K562 (cell line): ENCODE results near the gene ITPRIPL1. TPM values are rescaled to one million over a fixed set of nuclear protein-coding genes. Genes with fewer than 3 reads are reported as not detected.

ENCODE experiments used
- ATAC-seq: fragments of 200-7000 bp; cut with Tn5 transposase; 3 replicates; pipeline ENCODE4 v1.9.1; 2020; ENCODE audit warnings: moderate library complexity
- BruUV-seq: library from RNA; stranded (reverse); fragments of 400-500 nt; replicated peaks from 2 replicates; lab custom pipeline; 2021; lab: Mats Ljungman, UMichigan
- CTCF ChIA-PET: fragments of 300-600 bp; formaldehyde crosslinking; extraction: SDS; loops from one replicate; lab custom pipeline; 2021; ENCODE audit warnings: low intra/inter-chr PET ratio; lab: Yijun Ruan, JAX
- POLR2A ChIA-PET: fragments of 300-600, 350-650 bp; sonication (Branson Sonifier 250); formaldehyde crosslinking; extraction: SDS; loops from one replicate; lab custom pipeline; 2021; ENCODE audit warnings: antibody characterized with exemption, inconsistent platforms; lab: Yijun Ruan, JAX
- DNase-seq, 4 experiments: peaks; one replicate each; pipeline versions ENCODE4 v3.0.0 to v3.0.0-alpha.2; 2011 to 2018; ENCODE audit warnings: low spot score in 3 of 4, mixed read lengths in 3 of 4; ENCODE audit errors: extremely low read depth in 1 of 4
- FAIRE-seq: peaks from 2 replicates; lab custom pipeline; 2011; peaks lifted over from hg19 to GRCh38; lab: Jason Lieb, UNC
- H2AFZ ChIP-seq: 2 replicates; pipeline ENCODE4 v1.6.0; 2011; ENCODE audit warnings: low read depth, low read length, control low read depth, inconsistent platforms
- H3K27ac ChIP-seq: fragments of 200-600 bp; 3 replicates; pipeline ENCODE4 v1.8.0; 2011; ENCODE audit warnings: low read depth, mild to moderate bottlenecking, control low read depth, inconsistent platforms, low read length, moderate library complexity, mixed read lengths; ENCODE audit errors: extremely low read depth
- H3K27me3 ChIP-seq, 2 experiments: fragments of 300-600 bp in 1 of 2; 2 replicates in 1 of 2; 3 replicates in 1 of 2; pipeline versions ENCODE4 v1.6.0 to v1.8.0; 2011; ENCODE audit warnings: inconsistent platforms in 2 of 2, low read length in 2 of 2, mild to moderate bottlenecking in 1 of 2, mixed read lengths in 1 of 2, moderate library complexity in 1 of 2; ENCODE audit not compliant: control insufficient read depth in 2 of 2, insufficient read depth in 2 of 2
- H3K36me3 ChIP-seq: fragments of 300-600 bp; 3 replicates; pipeline ENCODE4 v1.8.0; 2011; ENCODE audit warnings: mild to moderate bottlenecking, low read length, inconsistent platforms; ENCODE audit not compliant: control insufficient read depth, insufficient read depth
- H3K4me1 ChIP-seq, 2 experiments: fragments of 200-600 bp in 1 of 2; replicated peaks in 1 of 2; 2 replicates in 1 of 2; 3 replicates in 1 of 2; pipeline versions ENCODE4 v1.5.1 to v1.8.0; 2011; ENCODE audit warnings: inconsistent platforms in 2 of 2, low read length in 2 of 2, mild to moderate bottlenecking in 1 of 2, mixed read lengths in 1 of 2, moderate library complexity in 1 of 2; ENCODE audit not compliant: control insufficient read depth in 2 of 2, insufficient read depth in 2 of 2
- H3K4me2 ChIP-seq: 2 replicates; pipeline ENCODE4 v1.6.1; 2011; ENCODE audit warnings: low read length, control low read depth, inconsistent platforms, mixed read lengths; ENCODE audit not compliant: insufficient read depth
- H3K4me3 ChIP-seq: fragments of 200-600 bp; sonication (generic), shearing (Covaris generic); 2 replicates; pipeline ENCODE4 v1.5.1; 2016; ENCODE audit warnings: control low read depth, inconsistent platforms
- H3K79me2 ChIP-seq: fragments of 200-600 bp; 3 replicates; pipeline ENCODE4 v1.8.0; 2011; ENCODE audit warnings: low read length, inconsistent platforms; ENCODE audit not compliant: control insufficient read depth, insufficient read depth
- H3K9ac ChIP-seq, 2 experiments: 2 replicates each; pipeline versions ENCODE4 v1.6.0 to v1.6.1; 2011; ENCODE audit warnings: low read depth in 2 of 2, low read length in 2 of 2, control low read depth in 1 of 2, inconsistent platforms in 1 of 2, mild to moderate bottlenecking in 1 of 2, mixed read lengths in 1 of 2; ENCODE audit not compliant: insufficient read depth in 1 of 2
- H3K9me1 ChIP-seq: one replicate; pipeline ENCODE4 v1.6.0; 2011; ENCODE audit warnings: inconsistent platforms, mild to moderate bottlenecking, low read length, moderate library complexity; ENCODE audit not compliant: control insufficient read depth, insufficient read depth
- H3K9me3 ChIP-seq: replicated peaks from 2 replicates; pipeline ENCODE4 v1.5.1; 2011; ENCODE audit warnings: low read depth, low read length, inconsistent platforms; ENCODE audit not compliant: control insufficient read depth, insufficient read depth
- H4K20me1 ChIP-seq: replicated peaks from 2 replicates; pipeline ENCODE4 v1.6.1; 2011; ENCODE audit warnings: low read length, inconsistent platforms, mixed read lengths; ENCODE audit not compliant: control insufficient read depth, insufficient read depth
- BRF1 ChIP-seq: IDR thresholded peaks from 3 replicates; pipeline ENCODE4 v1.6.1; 2011; ENCODE audit warnings: borderline replicate concordance, mild to moderate bottlenecking; ENCODE audit not compliant: insufficient read length; ENCODE audit errors: extremely low read depth
- C11orf30 ChIP-seq: fragments of 450-650 bp; IDR thresholded peaks from 2 replicates; pipeline ENCODE4 v1.6.1; 2016; ENCODE audit warnings: low read depth, mild to moderate bottlenecking
- CC2D1A ChIP-seq: fragments of 450-650 bp; IDR thresholded peaks from 2 replicates; pipeline ENCODE4 v1.6.1; 2017; ENCODE audit warnings: mild to moderate bottlenecking
- CREB1 ChIP-seq, 2 experiments: sonication (generic) in 1 of 2; formaldehyde crosslinking in 1 of 2; IDR thresholded peaks; 2 replicates each; pipeline versions ENCODE4 v1.6.1 to v1.8.0; 2012 to 2022; ENCODE audit warnings: inconsistent platforms in 1 of 2, mild to moderate bottlenecking in 1 of 2, missing genetic modification reagents in 1 of 2, moderate library complexity in 1 of 2
- ETS2 ChIP-seq: IDR thresholded peaks from 2 replicates; pipeline ENCODE4 v1.6.1; 2016; ENCODE audit warnings: borderline replicate concordance, missing genetic modification characterization, mild to moderate bottlenecking, moderate library complexity, missing compliant biosample characterization; ENCODE audit not compliant: poor library complexity, severe bottlenecking
- GABPB1 ChIP-seq: sonication (generic); formaldehyde crosslinking; IDR thresholded peaks from 2 replicates; pipeline ENCODE4 v1.8.0; 2022; ENCODE audit warnings: mild to moderate bottlenecking, missing genetic modification reagents
- ILF3 ChIP-seq: fragments of 450-650 bp; IDR thresholded peaks from 2 replicates; pipeline ENCODE4 v1.6.1; 2018; ENCODE audit warnings: antibody characterized with exemption, mild to moderate bottlenecking, moderate library complexity, borderline replicate concordance
- PML ChIP-seq: IDR thresholded peaks from 2 replicates; pipeline ENCODE4 v1.6.1; 2012; ENCODE audit warnings: low read length, inconsistent platforms
- POLR2G ChIP-seq: fragments of 200-400 bp; formaldehyde crosslinking; IDR thresholded peaks from 2 replicates; pipeline ENCODE4 v1.6.1; 2017; ENCODE audit warnings: low read depth, mild to moderate bottlenecking, antibody characterized with exemption, low read length, moderate library complexity
- RB1 ChIP-seq: fragments of 450-650 bp; IDR thresholded peaks from 2 replicates; pipeline ENCODE4 v1.6.1; 2017; ENCODE audit warnings: low read depth, mild to moderate bottlenecking
- SMAD3 ChIP-seq: fragments of 450-650 bp; formaldehyde crosslinking; conservative IDR thresholded peaks from 2 replicates; pipeline ENCODE4 v1.4.0; 2020; ENCODE audit warnings: mild to moderate bottlenecking
- SMARCC2 ChIP-seq: fragments of 450-650 bp; IDR thresholded peaks from 2 replicates; pipeline ENCODE4 v1.6.1; 2017; ENCODE audit warnings: antibody characterized with exemption, moderate library complexity, mild to moderate bottlenecking, low read depth
- SREBF2 ChIP-seq: sonication (generic); formaldehyde crosslinking; IDR thresholded peaks from 2 replicates; pipeline ENCODE4 v1.4.0; 2020; ENCODE audit warnings: mild to moderate bottlenecking, missing genetic modification reagents
- TAF1 ChIP-seq: IDR thresholded peaks from 2 replicates; pipeline ENCODE4 v1.6.1; 2011; ENCODE audit warnings: mild to moderate bottlenecking, low read length, moderate library complexity; ENCODE audit not compliant: insufficient read depth, control insufficient read depth, severe bottlenecking; ENCODE audit errors: extremely low read depth
- TCF3 ChIP-seq: sonication (generic); formaldehyde crosslinking; IDR thresholded peaks from 2 replicates; pipeline ENCODE4 v1.4.0; 2020; ENCODE audit warnings: mild to moderate bottlenecking, missing genetic modification reagents
- ZNF518B ChIP-seq: fragments of 250-450 bp; sonication (Bioruptor Pico); IDR thresholded peaks from 2 replicates; pipeline ENCODE4 v1.5.0; 2021; ENCODE audit warnings: mild to moderate bottlenecking, moderate library complexity
- WGBS: fragments of 100-300 bp; shearing (Covaris generic); methylation state at CpG from one replicate; pipeline ENCODE4 v1.1.6; 2016; ENCODE audit warnings: low coverage, mixed read lengths; ENCODE audit not compliant: insufficient coverage; ENCODE audit errors: missing lambda C conversion rate; 5-methylcytosine and 5-hydroxymethylcytosine counted together
- in situ Hi-C: fragments of 300-500 bp; cut with MboI; formaldehyde crosslinking; loops from 4 replicates; pipeline ENCODE4 v1.15.0; 2018; ENCODE audit warnings: inconsistent platforms, mixed read lengths
- intact Hi-C: fragments of 100-400 bp; cut with micrococcal nuclease; formaldehyde crosslinking; loops from 2 replicates; pipeline ENCODE4 v1.14.2; 2022
- polyA plus RNA-seq, 8 experiments: library from polyadenylated mRNA; depleted of rRNA in 4 of 8; stranded (reverse) in 5 of 8; unstranded in 3 of 8; fragments of >200 nt; fragmentation: Nextera tagmentation in 2 of 8; fragmentation: Illumina TruSeq in 1 of 8; extraction: Ambion mirVana in 2 of 8; extraction: Trizol in 1 of 8; gene quantifications; 2 replicates each; pipeline versions ENCODE4 v1.2.1 to v1.2.3, GENCODE V29; 2011 to 2014; ENCODE audit warnings: inconsistent platforms in 1 of 8, missing spikeins in 1 of 8
- total RNA-seq, 7 experiments: library from RNA; depleted of rRNA in 6 of 7; stranded (reverse); fragments of >200 nt in 6 of 7; fragmentation: Illumina TruSeq in 2 of 7; extraction: Trizol in 2 of 7; gene quantifications; 2 replicates each; pipeline versions ENCODE4 v1.2.1 to v1.2.3, GENCODE V29; 2011 to 2021; ENCODE audit warnings: low replicate concordance in 1 of 7
- TF ChIP-seq, protein P1 (sequence below), 2 experiments: fragments of 450-650 bp in 1 of 2; sonication (generic) in 1 of 2; formaldehyde crosslinking; conservative IDR thresholded peaks; 2 replicates each; pipeline versions ENCODE4 v1.4.0 to v1.8.1; 2020 to 2022; ENCODE audit warnings: mild to moderate bottlenecking in 1 of 2, missing genetic modification reagents in 1 of 2
- TF ChIP-seq, protein P2 (sequence below): fragments of 450-650 bp; formaldehyde crosslinking; IDR thresholded peaks from 2 replicates; pipeline ENCODE4 v1.4.0; 2020; ENCODE audit warnings: mild to moderate bottlenecking, moderate library complexity

ITPRIPL1 gene
- total and polyA plus RNA-seq, 9 of the 15 experiments (the other 6 are each of a cell fraction or from before 2014, with no cell fraction given) = 0.99 to 9.0 (median 6.4) TPM

- no peaks in the 10 kb centered on the region for H3K36me3 ChIP-seq
- H3K27ac ChIP-seq = no peak overlapping the region
- peaks cover 6 to 16% of the 10 kb centered on the region in 2 experiments; a peak in 4 of 5 replicates for H3K4me1 ChIP-seq
- intact Hi-C loops (no loop called here), in situ Hi-C loops (no loop called here)
- H3K4me3 ChIP-seq = no peak overlapping the region
- no peak overlapping the region for H3K9ac ChIP-seq
- no peaks in the 10 kb centered on the region for H3K27me3 ChIP-seq
- ATAC-seq (no peak), DNase-seq (no peak), FAIRE-seq (no peak)
- H3K9me1 ChIP-seq = no peaks in the 10 kb centered on the region
- H4K20me1 ChIP-seq = no peaks in the 10 kb centered on the region
- 74% methylated on average over 4 of the region's 4 CpGs for WGBS
- peaks cover 3% of the 10 kb centered on the region; the same call in 1 of the 3 replicates for H3K79me2 ChIP-seq
- POLR2A ChIA-PET = interaction anchor here (1.1 to 3.5 kb wide), 2 partner anchors 17 to 36 kb away, joined by 4 to 29 read pairs; partner anchors contain the start of gene NCAPH
- H2AFZ ChIP-seq = no peak overlapping the region
- no TSS peak for BruUV-seq
- CTCF ChIA-PET = no interaction called here
- H3K9me3 ChIP-seq = no peaks in the 10 kb centered on the region
- H3K4me2 ChIP-seq = no peak overlapping the region
- no peak for TF ChIP-seq SMAD3 (CRISPR knock-in tag)
- TF ChIP-seq PML = no peak
- no peak for TF ChIP-seq RB1
- TF ChIP-seq, protein P1, sequence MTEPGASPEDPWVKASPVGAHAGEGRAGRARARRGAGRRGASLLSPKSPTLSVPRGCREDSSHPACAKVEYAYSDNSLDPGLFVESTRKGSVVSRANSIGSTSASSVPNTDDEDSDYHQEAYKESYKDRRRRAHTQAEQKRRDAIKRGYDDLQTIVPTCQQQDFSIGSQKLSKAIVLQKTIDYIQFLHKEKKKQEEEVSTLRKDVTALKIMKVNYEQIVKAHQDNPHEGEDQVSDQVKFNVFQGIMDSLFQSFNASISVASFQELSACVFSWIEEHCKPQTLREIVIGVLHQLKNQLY (CRISPR knock-in tag; conservative IDR thresholded peaks at IDR 0.05) = no peak
- no peak for TF ChIP-seq BRF1
- TF ChIP-seq TCF3 = no peak
- TF ChIP-seq POLR2G = no peak
- no peak for TF ChIP-seq TAF1
- no peak for TF ChIP-seq GABPB1
- no peak for TF ChIP-seq ZNF518B (CRISPR knock-in tag)
- no peak for TF ChIP-seq CC2D1A
- TF ChIP-seq ETS2 (tag) = no peak
- TF ChIP-seq, protein P2, sequence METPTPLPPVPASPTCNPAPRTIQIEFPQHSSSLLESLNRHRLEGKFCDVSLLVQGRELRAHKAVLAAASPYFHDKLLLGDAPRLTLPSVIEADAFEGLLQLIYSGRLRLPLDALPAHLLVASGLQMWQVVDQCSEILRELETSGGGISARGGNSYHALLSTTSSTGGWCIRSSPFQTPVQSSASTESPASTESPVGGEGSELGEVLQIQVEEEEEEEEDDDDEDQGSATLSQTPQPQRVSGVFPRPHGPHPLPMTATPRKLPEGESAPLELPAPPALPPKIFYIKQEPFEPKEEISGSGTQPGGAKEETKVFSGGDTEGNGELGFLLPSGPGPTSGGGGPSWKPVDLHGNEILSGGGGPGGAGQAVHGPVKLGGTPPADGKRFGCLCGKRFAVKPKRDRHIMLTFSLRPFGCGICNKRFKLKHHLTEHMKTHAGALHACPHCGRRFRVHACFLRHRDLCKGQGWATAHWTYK (CRISPR knock-in tag) = no peak
- TF ChIP-seq SREBF2 = no peak
- TF ChIP-seq ILF3 = no peak
- TF ChIP-seq C11orf30 = no peak
- TF ChIP-seq SMARCC2 = no peak
- TF ChIP-seq CREB1 (IDR thresholded peaks at IDR 0.05) = no peak
- TF ChIP-seq CREB1 (CRISPR knock-in tag; IDR thresholded peaks at IDR 0.05) = no peak
Measured at GRCh38 chr2:96318723-96319122, 6.4 kb upstream of the ITPRIPL1 start.
